Natural killer cell (primary cell): ENCODE measurements around the gene ANKRD13D. TPM values are rescaled to one million over a fixed set of nuclear protein-coding genes. Genes with fewer than 3 reads are reported as not detected.
"Not testable (repeated sequence)": the region's sequence is repeated elsewhere in the genome, so short reads cannot be mapped to it uniquely, and the experiment has no call there.

Experiments
- ATAC-seq, 3 donors: fragments of 150-1000 bp in 2 of 3; fragments of 200-7000 bp in 1 of 3; cut with Tn5 transposase; 1 replicate in 1 of 3; 2 replicates in 2 of 3; pipeline ENCODE4 v1.10.0; 2021; ENCODE audit warnings: mild to moderate bottlenecking in 2 of 3, moderate library complexity in 2 of 3
- DNase-seq, 2 donors: peaks; one replicate each; pipeline versions ENCODE4 v3.0.0 to v3.0.0-alpha.2; 2013 to 2021; ENCODE audit warnings: mixed read lengths in 1 of 2
- H3K27ac ChIP-seq: one replicate; pipeline ENCODE4 v1.5.1; 2013; ENCODE audit warnings: mild to moderate bottlenecking, low read length
- H3K27me3 ChIP-seq: one replicate; pipeline ENCODE4 v1.6.1; 2013; ENCODE audit warnings: low read length; ENCODE audit not compliant: control insufficient read depth, insufficient read depth
- H3K36me3 ChIP-seq: one replicate; pipeline ENCODE4 v1.6.1; 2013; ENCODE audit warnings: low read length; ENCODE audit not compliant: control insufficient read depth, insufficient read depth
- H3K4me1 ChIP-seq: one replicate; pipeline ENCODE4 v1.6.1; 2013; ENCODE audit warnings: low read length; ENCODE audit not compliant: control insufficient read depth, insufficient read depth
- H3K4me3 ChIP-seq: one replicate; pipeline ENCODE4 v1.5.1; 2013; ENCODE audit warnings: low read length
- H3K9me3 ChIP-seq: one replicate; pipeline ENCODE4 v1.6.1; 2013; ENCODE audit warnings: low read length; ENCODE audit not compliant: control insufficient read depth, insufficient read depth
- H3K27ac Mint-ChIP-seq, 2 donors: one replicate each; pipeline ENCODE4 v1.8.0; 2022; ENCODE audit warnings: mild to moderate bottlenecking in 2 of 2, mixed read lengths in 2 of 2, moderate library complexity in 1 of 2
- H3K27me3 Mint-ChIP-seq, 2 donors: one replicate each; pipeline ENCODE4 v1.8.0; 2022; ENCODE audit warnings: low read depth in 2 of 2, mixed read lengths in 2 of 2
- H3K36me3 Mint-ChIP-seq: one replicate; pipeline ENCODE4 v1.8.0; 2022; ENCODE audit warnings: mixed read lengths
- H3K4me1 Mint-ChIP-seq, 2 donors: one replicate each; pipeline ENCODE4 v1.8.0; 2022; ENCODE audit warnings: mixed read lengths in 2 of 2
- H3K4me3 Mint-ChIP-seq: one replicate; pipeline ENCODE4 v1.8.0; 2022; ENCODE audit warnings: mild to moderate bottlenecking, moderate library complexity, mixed read lengths
- H3K9me3 Mint-ChIP-seq, 2 donors: one replicate each; pipeline ENCODE4 v1.8.0; 2022; ENCODE audit warnings: mixed read lengths in 2 of 2
- WGBS: methylation state at CpG from one replicate; pipeline ENCODE4 v1.1.7; 2013; ENCODE audit warnings: missing lambda C conversion rate; ENCODE audit not compliant: insufficient coverage; 5-methylcytosine and 5-hydroxymethylcytosine counted together
- intact Hi-C: fragments of 100-400 bp; cut with micrococcal nuclease; formaldehyde crosslinking; loops from one replicate; pipeline ENCODE4 v1.14.2; 2022
- total RNA-seq, 4 donors: library from RNA; stranded (reverse); fragments of 120-200 nt in 1 of 4; gene quantifications; one replicate each; pipeline versions ENCODE4 v1.2.3 to v1.2.4, GENCODE V29; 2013 to 2022
- TF ChIP-seq, protein P1 (sequence below): fragments of 200-600 bp; IDR thresholded peaks from one replicate; pipeline ENCODE4 v1.8.0; 2022; ENCODE audit warnings: antibody characterized with exemption

Gene ANKRD13D
- total RNA-seq, 3 donors from 2014 or later (not counting 1 experiment from before 2014, with no cell fraction given), result 212 to 316 (median 231) TPM

DNA sequence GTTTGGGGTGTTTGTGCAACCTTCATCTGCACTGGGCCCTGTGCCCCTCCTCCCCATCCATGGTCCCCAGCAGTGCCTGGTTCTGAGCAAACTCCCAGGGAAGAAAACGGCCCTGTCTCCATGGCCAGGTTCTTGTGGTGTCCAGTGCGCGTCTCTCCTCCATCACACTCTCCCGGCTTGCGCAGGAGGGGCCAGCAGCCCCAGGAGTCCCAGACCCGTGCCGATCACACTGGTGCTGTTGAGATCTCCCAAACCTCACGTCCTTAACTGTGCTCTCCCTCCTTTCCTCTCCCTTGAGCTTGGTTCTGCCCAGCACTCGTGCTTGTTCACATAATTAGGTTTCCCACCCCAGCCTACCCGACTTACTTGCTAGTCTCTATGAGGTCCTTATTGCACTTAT is 33.8 kb upstream of the ANKRD13D start:
- no peak overlapping the region for H3K4me3 ChIP-seq
- no peak for ATAC-seq
- no peak for DNase-seq
- no peak overlapping the region for H3K27ac ChIP-seq
- intact Hi-C loops, result no loop called here
- TF ChIP-seq, protein P1, sequence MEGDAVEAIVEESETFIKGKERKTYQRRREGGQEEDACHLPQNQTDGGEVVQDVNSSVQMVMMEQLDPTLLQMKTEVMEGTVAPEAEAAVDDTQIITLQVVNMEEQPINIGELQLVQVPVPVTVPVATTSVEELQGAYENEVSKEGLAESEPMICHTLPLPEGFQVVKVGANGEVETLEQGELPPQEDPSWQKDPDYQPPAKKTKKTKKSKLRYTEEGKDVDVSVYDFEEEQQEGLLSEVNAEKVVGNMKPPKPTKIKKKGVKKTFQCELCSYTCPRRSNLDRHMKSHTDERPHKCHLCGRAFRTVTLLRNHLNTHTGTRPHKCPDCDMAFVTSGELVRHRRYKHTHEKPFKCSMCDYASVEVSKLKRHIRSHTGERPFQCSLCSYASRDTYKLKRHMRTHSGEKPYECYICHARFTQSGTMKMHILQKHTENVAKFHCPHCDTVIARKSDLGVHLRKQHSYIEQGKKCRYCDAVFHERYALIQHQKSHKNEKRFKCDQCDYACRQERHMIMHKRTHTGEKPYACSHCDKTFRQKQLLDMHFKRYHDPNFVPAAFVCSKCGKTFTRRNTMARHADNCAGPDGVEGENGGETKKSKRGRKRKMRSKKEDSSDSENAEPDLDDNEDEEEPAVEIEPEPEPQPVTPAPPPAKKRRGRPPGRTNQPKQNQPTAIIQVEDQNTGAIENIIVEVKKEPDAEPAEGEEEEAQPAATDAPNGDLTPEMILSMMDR, result no peak
- peaks cover 18% of the 10 kb centered on the region for H3K4me1 ChIP-seq
- H3K4me3 Mint-ChIP-seq, result no peak overlapping the region
- no peaks in the 10 kb centered on the region for H3K9me3 ChIP-seq
- H3K36me3 ChIP-seq, result peaks cover 70% of the 10 kb centered on the region
- WGBS, result 97% methylated on average over 10 of the region's 10 CpGs
- no peaks in the 10 kb centered on the region for H3K27me3 ChIP-seq
- H3K27ac Mint-ChIP-seq, result peak overlapping the region; percentile 78 to 89
- H3K36me3 Mint-ChIP-seq, result peaks cover 23% of the 10 kb centered on the region
- no peaks in the 10 kb centered on the region for H3K9me3 Mint-ChIP-seq
- H3K4me1 Mint-ChIP-seq, result peaks cover 35 to 36% of the 10 kb centered on the region in 2 donors
- H3K27me3 Mint-ChIP-seq, result no peaks in the 10 kb centered on the region

GRCh38 chr11:67255864-67256263 is 33.2 kb upstream of the ANKRD13D start:
- peaks cover 35 to 36% of the 10 kb centered on the region in 2 donors for H3K4me1 Mint-ChIP-seq
- H3K27me3 Mint-ChIP-seq, result no peaks in the 10 kb centered on the region
- WGBS, result 93% methylated on average over 8 of the region's 8 CpGs
- ATAC-seq (no peak), DNase-seq (no peak)
- H3K36me3 Mint-ChIP-seq, result peaks cover 23% of the 10 kb centered on the region
- H3K27ac ChIP-seq, result no peak overlapping the region
- H3K27me3 ChIP-seq, result no peaks in the 10 kb centered on the region
- no peak overlapping the region for H3K4me3 Mint-ChIP-seq
- TF ChIP-seq, protein P1, result no peak
- no peaks in the 10 kb centered on the region for H3K9me3 ChIP-seq
- H3K4me3 ChIP-seq, result no peak overlapping the region
- peak overlapping the region; percentile 78 to 89 for H3K27ac Mint-ChIP-seq
- H3K36me3 ChIP-seq, result peaks cover 65% of the 10 kb centered on the region
- H3K4me1 ChIP-seq, result peaks cover 18% of the 10 kb centered on the region
- no peaks in the 10 kb centered on the region for H3K9me3 Mint-ChIP-seq
- intact Hi-C loops, result no loop called here

GRCh38 chr11:67256477-67257135 is 32.5 kb upstream of the ANKRD13D start:
- Mint-ChIP-seq H3K9me3 (no peaks in the 10 kb centered on the region), H3K27ac (peak overlapping the region; percentile 73 to 89), H3K4me1 (peaks cover 35 to 37% of the 10 kb centered on the region in 2 donors), H3K27me3 (no peaks in the 10 kb centered on the region), H3K4me3 (no peak overlapping the region), H3K36me3 (peaks cover 23% of the 10 kb centered on the region)
- intact Hi-C loops, result no loop called here
- H3K27me3 ChIP-seq, result no peaks in the 10 kb centered on the region
- H3K4me3 ChIP-seq, result no peak overlapping the region
- no peaks in the 10 kb centered on the region for H3K9me3 ChIP-seq
- ATAC-seq (no peak), DNase-seq (no peak)
- H3K36me3 ChIP-seq, result peaks cover 58% of the 10 kb centered on the region
- H3K4me1 ChIP-seq, result peaks cover 24% of the 10 kb centered on the region
- no peak overlapping the region for H3K27ac ChIP-seq
- 83% methylated on average over 5 of the region's 5 CpGs for WGBS
- TF ChIP-seq, protein P1, result no peak

DNA sequence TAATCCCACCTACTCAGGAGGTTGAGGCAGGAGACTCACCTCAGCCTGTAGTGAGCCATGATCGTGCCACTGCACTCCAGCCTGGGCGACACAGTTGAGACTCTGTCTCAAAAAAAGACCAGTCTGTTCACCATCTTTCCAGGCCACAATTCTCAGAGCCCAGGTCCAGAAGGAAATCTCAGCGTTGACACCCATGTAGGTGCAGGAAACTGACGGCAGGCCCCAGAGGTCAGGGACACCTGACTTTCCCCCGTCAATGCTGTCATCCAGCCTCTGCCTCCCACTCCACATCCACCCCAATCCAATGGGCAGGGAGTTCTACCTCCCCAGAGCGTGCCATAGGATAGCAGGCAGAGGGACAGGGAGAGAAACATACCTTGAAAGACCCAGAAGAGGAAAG is 28.7 kb upstream of the ANKRD13D start:
- Mint-ChIP-seq H3K4me1 (peaks cover 20 to 33% of the 10 kb centered on the region in 2 donors), H3K27me3 (peaks cover 0 to 3% of the 10 kb centered on the region in 2 donors), H3K27ac (no peak overlapping the region), H3K9me3 (no peaks in the 10 kb centered on the region), H3K4me3 (peak overlapping the region; percentile 37), H3K36me3 (no peaks in the 10 kb centered on the region)
- no peak for DNase-seq
- no peaks in the 10 kb centered on the region for H3K27me3 ChIP-seq
- H3K4me3 ChIP-seq, result no peak overlapping the region
- no peaks in the 10 kb centered on the region for H3K9me3 ChIP-seq
- intact Hi-C loops, result no loop called here
- H3K36me3 ChIP-seq, result peaks cover 20% of the 10 kb centered on the region
- no peak overlapping the region for H3K27ac ChIP-seq
- peaks cover 29% of the 10 kb centered on the region for H3K4me1 ChIP-seq
- 89% methylated on average over 6 of the region's 6 CpGs for WGBS
- ATAC-seq, result no peak
- TF ChIP-seq, protein P1, result no peak

DNA sequence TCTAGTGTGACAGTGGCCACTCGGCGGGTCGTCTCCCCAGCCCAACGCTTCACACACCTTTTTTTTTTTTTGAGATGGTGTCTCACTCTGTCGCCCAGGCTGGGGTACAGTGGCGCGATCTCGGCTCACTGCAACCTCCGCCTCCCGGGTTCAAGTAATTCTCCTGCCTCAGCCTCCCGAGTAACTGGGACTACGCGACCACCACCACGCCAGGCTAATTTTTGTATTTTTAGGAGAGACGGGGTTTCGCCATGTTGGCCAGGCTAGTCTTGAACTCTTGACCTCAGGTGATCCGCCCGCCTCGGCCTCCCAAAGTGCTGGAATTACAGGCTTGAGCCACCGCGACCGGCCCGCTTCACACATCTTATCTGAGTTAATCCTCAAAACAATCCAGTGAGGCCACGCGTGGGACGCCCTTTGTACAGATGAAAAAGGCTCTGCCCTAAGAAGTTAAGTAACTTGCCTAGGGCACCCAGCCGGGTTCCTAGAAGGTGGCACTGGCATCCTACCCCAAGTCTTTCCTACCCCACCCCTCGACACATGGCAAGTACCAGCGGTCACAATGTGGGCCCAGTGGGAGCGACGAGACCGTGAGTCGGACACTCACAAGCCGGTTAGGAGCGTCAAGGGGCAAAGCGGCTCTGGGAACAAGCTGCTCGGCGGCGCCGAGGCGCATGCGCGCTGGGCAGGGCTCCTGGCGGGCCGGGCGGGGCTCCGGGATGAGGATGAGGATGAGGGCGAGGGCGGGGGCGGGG is 28.0 kb upstream of the ANKRD13D start:
- ATAC-seq, H3K27ac ChIP-seq, H3K36me3 Mint-ChIP-seq, H3K4me3 ChIP-seq, H3K9me3 ChIP-seq, H3K27ac Mint-ChIP-seq, H3K4me3 Mint-ChIP-seq, H3K27me3 ChIP-seq, H3K27me3 Mint-ChIP-seq, H3K9me3 Mint-ChIP-seq, intact Hi-C loops: not testable (repeated sequence)
- peaks cover 36% of the 10 kb centered on the region for H3K4me1 ChIP-seq
- peaks cover 26 to 38% of the 10 kb centered on the region in 2 donors for H3K4me1 Mint-ChIP-seq
- H3K36me3 ChIP-seq, result peaks cover 13% of the 10 kb centered on the region
- WGBS, result 44% methylated on average over 50 of the region's 50 CpGs
- peak in 1 of 2 donors; percentile 58 for DNase-seq
